IPS DF 19.7 (cell line): ENCODE data around the gene IRF8.

Experiments
- DNase-seq: peaks from one replicate; pipeline ENCODE4 v3.0.0-alpha.2; 2013; ENCODE audit warnings: low read depth, low spot score

Gene IRF8

GRCh38 chr16:85956426-85956825 is 57.5 kb downstream of the IRF8 start:
- no peak for DNase-seq

DNA sequence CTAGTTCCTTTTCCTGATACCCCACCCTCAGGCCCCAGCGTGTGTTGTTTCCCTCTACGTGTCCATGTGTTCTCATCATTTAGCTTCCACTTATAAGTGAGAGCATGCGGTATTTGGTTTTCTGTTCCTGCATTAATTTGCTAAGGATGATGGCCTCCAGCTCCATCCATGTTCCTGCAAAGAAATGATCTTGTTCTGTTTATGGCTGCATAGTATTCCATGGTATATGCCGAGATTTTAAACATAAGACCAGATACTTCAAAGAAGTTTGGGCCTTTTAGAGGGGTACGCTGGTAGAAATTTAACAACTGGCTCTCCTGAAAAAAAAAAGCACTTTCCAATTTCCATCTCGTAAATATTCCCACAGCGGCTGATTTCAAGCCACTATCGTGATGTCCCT is 59.8 kb downstream of the IRF8 start:
- no peak for DNase-seq

- DNase-seq: no peak
Observed at GRCh38 chr16:85959686-85960085, 60.7 kb downstream of the IRF8 start.

GRCh38 chr16:85960486-85961046 is 61.6 kb downstream of the IRF8 start:
- DNase-seq: no peak

- DNase-seq: no peak
Observed at GRCh38 chr16:85961988-85962915, 63.3 kb downstream of the IRF8 start.

GRCh38 chr16:85963753-85964285 is 64.9 kb downstream of the IRF8 start:
- DNase-seq: no peak

DNA sequence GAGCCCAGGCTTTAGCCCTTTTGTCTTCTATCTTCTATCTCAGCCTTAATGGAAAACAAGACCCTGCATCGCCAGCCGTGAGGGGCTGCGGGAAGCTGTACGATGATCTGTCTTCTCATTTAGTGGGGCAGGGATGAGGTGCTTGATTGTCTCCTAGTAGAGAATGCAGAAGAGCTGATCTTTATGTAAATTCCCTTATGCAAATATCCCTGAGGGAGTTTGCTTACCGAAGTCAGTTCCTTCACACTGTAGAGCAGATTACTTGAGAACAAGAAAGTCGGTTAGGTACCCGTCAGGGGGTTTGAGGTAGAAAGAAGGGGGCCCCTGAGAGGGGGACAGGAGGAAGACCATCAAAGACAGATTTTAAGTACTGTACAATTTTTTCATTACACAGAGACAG is 66.2 kb downstream of the IRF8 start:
- DNase-seq: no peak

GRCh38 chr16:85967111-85967510 is 68.1 kb downstream of the IRF8 start:
- DNase-seq: no peak

DNA sequence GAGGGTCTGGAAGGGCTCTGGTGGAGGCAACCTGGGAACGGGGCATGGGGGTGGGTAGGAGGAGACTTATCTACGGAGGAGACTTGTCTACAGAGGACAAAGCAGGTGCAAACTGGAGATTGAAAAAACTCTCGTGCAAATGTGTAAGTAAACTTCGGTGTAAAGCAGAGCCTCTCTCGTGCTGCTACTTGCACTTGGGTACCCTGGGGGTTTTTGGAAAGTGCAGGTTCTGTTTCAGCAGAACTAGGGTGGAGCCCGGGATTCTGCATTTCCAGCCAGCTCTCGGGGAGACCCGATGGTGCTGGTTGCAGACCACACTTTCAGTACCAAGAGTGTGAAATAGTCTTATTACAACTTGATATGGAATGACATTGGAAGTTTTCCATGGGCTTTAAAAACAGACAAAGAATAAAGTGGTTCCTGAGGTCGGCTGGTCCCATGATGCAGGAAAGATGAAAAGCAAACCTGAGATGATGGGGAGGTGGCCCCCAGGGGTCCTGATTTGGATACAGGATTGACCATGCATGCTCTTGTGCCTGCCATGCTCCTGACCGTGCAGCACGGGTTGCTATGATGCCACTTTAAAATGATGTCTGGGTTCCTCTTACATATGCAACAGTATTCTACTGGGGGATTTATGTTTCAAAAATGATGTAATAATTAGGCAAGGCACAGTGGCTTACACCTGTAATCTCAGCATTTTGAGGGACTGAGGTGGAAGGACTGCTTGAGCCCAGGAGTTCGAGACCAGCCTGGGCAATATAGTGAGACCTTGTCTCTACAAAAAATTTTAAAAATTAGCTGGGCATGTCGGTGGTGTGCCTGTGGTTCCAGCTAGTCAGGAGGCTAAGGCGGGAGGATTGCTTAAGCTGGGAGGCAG is 69.3 kb downstream of the IRF8 start:
- no peak for DNase-seq

GRCh38 chr16:85969159-85969558 is 70.2 kb downstream of the IRF8 start:
- no peak for DNase-seq

DNA sequence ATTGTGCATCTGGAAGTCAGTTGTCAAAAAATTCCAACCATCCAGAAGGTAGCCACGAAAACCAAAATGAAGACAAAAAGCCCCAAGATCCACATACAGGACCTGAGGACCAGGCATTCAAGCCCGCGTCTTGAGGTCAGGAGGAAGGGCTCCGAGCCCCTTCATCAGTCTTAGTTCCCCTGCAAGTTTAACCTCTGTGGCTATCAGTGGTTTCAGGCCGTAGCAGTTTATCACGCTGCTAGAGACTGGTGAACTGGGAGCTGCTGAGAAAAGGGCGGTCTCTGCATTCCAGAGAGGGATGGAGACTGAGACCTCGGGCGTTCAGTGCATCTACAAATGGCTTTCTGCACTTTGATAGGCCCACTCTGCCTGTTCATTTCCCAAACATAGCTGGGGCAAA is 70.6 kb downstream of the IRF8 start:
- DNase-seq: no peak

DNA sequence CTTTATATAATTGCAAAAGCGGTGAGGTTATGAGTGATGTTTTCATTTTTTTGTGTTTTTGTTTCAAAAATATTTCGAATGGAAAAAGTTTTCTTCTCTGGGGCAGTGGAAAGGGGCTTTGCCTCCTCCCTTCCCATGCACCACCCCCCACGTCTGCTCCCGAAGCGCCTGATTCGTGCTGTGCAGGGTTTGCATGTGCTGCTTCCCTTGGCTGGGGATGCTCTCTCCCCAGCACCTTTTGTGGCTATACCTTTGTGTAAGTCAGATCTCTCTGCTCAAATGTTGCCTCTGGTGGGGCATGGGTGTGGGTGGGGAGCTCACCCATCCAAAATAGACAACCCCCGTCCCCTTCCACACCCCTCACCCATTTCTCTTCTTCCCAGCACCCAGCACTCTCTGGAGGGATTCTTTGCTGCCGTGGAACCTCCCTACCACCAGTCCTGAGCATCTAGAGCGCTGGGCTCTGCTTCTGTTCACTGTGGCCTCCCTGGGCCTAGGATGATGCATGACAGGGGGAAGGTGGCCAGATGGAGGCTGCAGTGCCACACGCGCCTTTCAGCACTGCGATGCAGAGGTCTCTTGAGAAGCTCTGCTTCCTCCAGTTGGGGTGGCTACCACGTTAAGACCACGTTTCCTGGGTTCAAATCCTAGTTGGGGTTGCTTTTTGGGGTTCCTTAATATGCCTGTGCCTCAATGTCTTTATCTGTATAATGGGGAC is 71.2 kb downstream of the IRF8 start:
- DNase-seq: no peak

DNA sequence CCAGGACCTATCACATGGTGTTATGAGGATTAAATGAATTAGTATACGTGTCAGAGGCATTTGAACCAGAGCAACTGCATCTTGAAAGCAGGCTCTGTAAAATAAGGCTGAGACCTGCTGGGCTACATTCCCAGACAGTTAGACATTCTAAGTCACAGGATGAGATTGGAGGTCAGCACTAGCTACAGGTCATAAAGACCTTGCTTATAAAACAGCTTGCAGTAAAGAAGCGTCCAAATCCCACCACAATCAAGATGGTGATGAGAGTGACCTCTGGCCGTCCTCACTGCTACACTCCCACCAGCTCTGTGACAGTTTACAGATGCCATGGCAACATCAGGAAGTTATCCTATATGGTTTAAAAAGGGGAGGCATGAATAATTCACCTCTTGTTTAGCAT is 71.8 kb downstream of the IRF8 start:
- DNase-seq: no peak
